Hepatocyte (in vitro differentiated cells): ENCODE results near the gene OPN3. TPM values are rescaled to one million over a fixed set of nuclear protein-coding genes. Genes with fewer than 3 reads are reported as not detected.
"Not testable (repeated sequence)": the region's sequence is repeated elsewhere in the genome, so short reads cannot be mapped to it uniquely, and the experiment has no call there.

Source experiments
- DNase-seq: peaks from one replicate; pipeline ENCODE4 v3.0.0-alpha.2; 2016; ENCODE audit warnings: low spot score
- H2AFZ ChIP-seq: fragments of 200-600 bp; sonication (generic); 2 replicates; pipeline ENCODE4 v1.6.0; 2016; ENCODE audit warnings: antibody characterized with exemption, mild to moderate bottlenecking
- H3K27ac ChIP-seq: fragments of 200-600 bp; sonication (generic); 2 replicates; pipeline ENCODE4 v1.5.1; 2016; ENCODE audit warnings: mild to moderate bottlenecking
- H3K27me3 ChIP-seq: fragments of 200-600 bp; sonication (generic); 2 replicates; pipeline ENCODE4 v1.6.1; 2016
- H3K36me3 ChIP-seq: fragments of 200-600 bp; sonication (generic); replicated peaks from 2 replicates; pipeline ENCODE4 v1.5.1; 2016; ENCODE audit warnings: low read depth; ENCODE audit not compliant: insufficient read depth
- H3K4me1 ChIP-seq: fragments of 200-600 bp; sonication (generic); 2 replicates; pipeline ENCODE4 v1.5.1; 2016; ENCODE audit warnings: mild to moderate bottlenecking, moderate library complexity; ENCODE audit not compliant: insufficient read depth
- H3K4me2 ChIP-seq: fragments of 200-600 bp; sonication (generic); 2 replicates; pipeline ENCODE4 v1.6.0; 2016
- H3K4me3 ChIP-seq: fragments of 200-600 bp; sonication (generic); 2 replicates; pipeline ENCODE4 v1.5.1; 2016; ENCODE audit warnings: mild to moderate bottlenecking
- H3K79me2 ChIP-seq: fragments of 200-600 bp; sonication (generic); 2 replicates; pipeline ENCODE4 v1.6.0; 2017; ENCODE audit warnings: mild to moderate bottlenecking
- H3K9me2 ChIP-seq: fragments of 200-600 bp; sonication (generic); replicated peaks from 2 replicates; pipeline ENCODE4 v1.6.0; 2017; ENCODE audit warnings: mild to moderate bottlenecking; ENCODE audit not compliant: insufficient read depth
- H3K9me3 ChIP-seq: fragments of 200-600 bp; sonication (generic); 2 replicates; pipeline ENCODE4 v1.5.1; 2016; ENCODE audit warnings: low read depth, mild to moderate bottlenecking
- H4K20me1 ChIP-seq: fragments of 200-600 bp; sonication (generic); 2 replicates; pipeline ENCODE4 v1.6.0; 2016; ENCODE audit warnings: mild to moderate bottlenecking; ENCODE audit not compliant: insufficient read depth, poor library complexity, severe bottlenecking
- EZH2 ChIP-seq: fragments of 200-600 bp; sonication (generic); IDR thresholded peaks from 2 replicates; pipeline ENCODE4 v1.6.1; 2016; ENCODE audit warnings: antibody characterized with exemption, mild to moderate bottlenecking, borderline replicate concordance
- EZH2phosphoT487 ChIP-seq: fragments of 200-600 bp; sonication (generic); IDR thresholded peaks from one replicate; pipeline ENCODE4 v1.6.1; 2018; ENCODE audit warnings: antibody characterized with exemption, mild to moderate bottlenecking, low read depth, moderate library complexity; ENCODE audit not compliant: unreplicated experiment, severe bottlenecking
- WGBS: methylation state at CpG from one replicate; pipeline ENCODE4 v1.1.6; 2016; ENCODE audit warnings: low lambda C conversion rate; ENCODE audit errors: missing lambda C conversion rate; 5-methylcytosine and 5-hydroxymethylcytosine counted together
- polyA plus RNA-seq: library from polyadenylated mRNA; unstranded; fragments of >200 nt; fragmentation: Nextera tagmentation; extraction: Ambion mirVana; gene quantifications from 2 replicates; pipeline ENCODE4 v1.2.1, GENCODE V29; 2016
- total RNA-seq: library from RNA; depleted of rRNA; stranded (reverse); fragments of >200 nt; gene quantifications from 2 replicates; pipeline ENCODE4 v1.2.3, GENCODE V29; 2014
- TF ChIP-seq, protein P1 (sequence below): fragments of 200-600 bp; sonication (generic); IDR thresholded peaks from 2 replicates; pipeline ENCODE4 v1.5.1; 2016; ENCODE audit warnings: antibody characterized with exemption, mild to moderate bottlenecking; ENCODE audit not compliant: poor library complexity

Gene OPN3
- total and polyA plus RNA-seq, 2 experiments from 2014 or later: 40.0 to 75.8 TPM

DNA sequence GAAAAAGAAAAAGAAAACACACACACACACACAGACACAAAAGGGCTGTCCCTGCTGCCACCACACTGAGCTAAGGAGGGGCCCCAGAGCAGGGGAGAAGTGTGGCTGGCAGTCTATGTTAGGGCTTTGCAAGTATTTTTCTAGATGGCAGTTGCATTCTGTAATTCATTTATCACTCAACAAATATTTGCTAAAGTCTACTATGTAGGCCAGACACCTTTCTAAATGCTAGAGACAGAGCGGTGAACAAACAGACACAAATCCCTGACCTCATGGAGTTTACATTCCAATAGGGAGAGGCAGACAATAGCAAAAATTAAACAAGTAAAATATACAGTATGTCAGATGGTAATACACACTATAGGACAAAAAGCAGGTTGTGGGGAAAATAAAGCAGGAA lies 32.1 kb upstream of the OPN3 start:
- Histone ChIP-seq H4K20me1 (no peaks in the 10 kb centered on the region), H3K4me3 (no peak overlapping the region), H3K9me2 (no peaks in the 10 kb centered on the region), H3K4me2 (no peak overlapping the region), H2AFZ (no peak overlapping the region), H3K79me2 (no peaks in the 10 kb centered on the region), H3K4me1 (no peaks in the 10 kb centered on the region), H3K9me3 (no peaks in the 10 kb centered on the region), H3K27me3 (no peaks in the 10 kb centered on the region), H3K27ac (no peak overlapping the region), H3K36me3 (no peaks in the 10 kb centered on the region)
- DNase-seq: no peak
- TF ChIP-seq EZH2phosphoT487: no peak
- TF ChIP-seq EZH2: no peak
- TF ChIP-seq, protein P1, sequence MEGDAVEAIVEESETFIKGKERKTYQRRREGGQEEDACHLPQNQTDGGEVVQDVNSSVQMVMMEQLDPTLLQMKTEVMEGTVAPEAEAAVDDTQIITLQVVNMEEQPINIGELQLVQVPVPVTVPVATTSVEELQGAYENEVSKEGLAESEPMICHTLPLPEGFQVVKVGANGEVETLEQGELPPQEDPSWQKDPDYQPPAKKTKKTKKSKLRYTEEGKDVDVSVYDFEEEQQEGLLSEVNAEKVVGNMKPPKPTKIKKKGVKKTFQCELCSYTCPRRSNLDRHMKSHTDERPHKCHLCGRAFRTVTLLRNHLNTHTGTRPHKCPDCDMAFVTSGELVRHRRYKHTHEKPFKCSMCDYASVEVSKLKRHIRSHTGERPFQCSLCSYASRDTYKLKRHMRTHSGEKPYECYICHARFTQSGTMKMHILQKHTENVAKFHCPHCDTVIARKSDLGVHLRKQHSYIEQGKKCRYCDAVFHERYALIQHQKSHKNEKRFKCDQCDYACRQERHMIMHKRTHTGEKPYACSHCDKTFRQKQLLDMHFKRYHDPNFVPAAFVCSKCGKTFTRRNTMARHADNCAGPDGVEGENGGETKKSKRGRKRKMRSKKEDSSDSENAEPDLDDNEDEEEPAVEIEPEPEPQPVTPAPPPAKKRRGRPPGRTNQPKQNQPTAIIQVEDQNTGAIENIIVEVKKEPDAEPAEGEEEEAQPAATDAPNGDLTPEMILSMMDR: no peak
- WGBS: 58% methylated on average over 1 of the region's 1 CpG

DNA sequence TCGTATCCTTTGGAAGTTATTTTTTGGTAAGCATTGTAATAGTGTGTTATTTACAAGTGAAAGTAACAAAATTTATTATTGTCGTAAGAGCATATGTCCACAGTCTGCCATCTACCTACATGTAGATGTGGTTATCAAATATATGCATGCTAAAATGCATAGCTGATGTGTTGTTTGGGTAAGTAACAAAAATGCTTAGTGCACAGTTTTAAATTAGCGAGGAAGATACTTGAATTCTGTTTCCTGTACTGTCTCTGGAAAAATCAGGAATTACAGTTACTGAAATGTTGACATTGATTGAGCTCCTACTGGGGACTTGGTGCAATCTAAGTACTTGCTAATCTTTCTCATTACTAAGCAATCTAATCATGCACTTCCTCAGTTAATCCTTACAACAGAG lies 26.2 kb upstream of the OPN3 start:
- Histone ChIP-seq H3K27me3 (no peaks in the 10 kb centered on the region), H3K4me2 (no peak overlapping the region), H3K79me2 (no peaks in the 10 kb centered on the region), H2AFZ (no peak overlapping the region), H4K20me1 (no peaks in the 10 kb centered on the region), H3K9me2 (no peaks in the 10 kb centered on the region), H3K36me3 (no peaks in the 10 kb centered on the region), H3K4me3 (no peak overlapping the region), H3K9me3 (no peaks in the 10 kb centered on the region), H3K4me1 (no peaks in the 10 kb centered on the region), H3K27ac (no peak overlapping the region)
- TF ChIP-seq EZH2 (no peak), EZH2phosphoT487 (no peak)
- TF ChIP-seq, protein P1: no peak
- no peak for DNase-seq
- 95% methylated on average over 3 of the region's 3 CpGs for WGBS

DNA sequence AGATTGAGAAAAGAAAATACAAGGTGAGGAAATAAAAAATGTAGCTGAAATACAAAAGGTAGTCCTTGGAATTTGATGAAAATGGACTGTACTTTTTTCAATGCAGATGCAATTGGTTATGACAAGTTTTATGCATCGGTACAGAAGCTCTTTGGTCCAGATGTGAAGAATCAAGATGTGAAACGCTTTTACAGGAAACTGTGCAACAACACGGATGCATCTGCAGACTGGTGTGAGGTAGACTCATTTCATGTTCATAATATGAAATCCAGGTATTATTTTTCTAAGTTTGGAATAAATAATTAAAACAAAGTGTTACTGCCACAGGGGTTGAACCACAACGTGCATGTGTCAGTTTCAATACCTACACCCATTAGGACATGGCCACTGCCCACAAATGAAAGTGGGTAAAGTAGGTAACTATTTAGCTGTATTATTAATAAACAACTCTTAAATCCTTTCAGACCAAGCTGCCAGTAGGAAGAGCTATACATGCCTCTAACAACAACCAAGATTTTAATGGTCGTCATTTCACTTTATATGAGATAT lies 20.3 kb upstream of the OPN3 start:
- Histone ChIP-seq H3K4me3 (no peak overlapping the region), H3K36me3 (no peaks in the 10 kb centered on the region), H3K9me3 (no peaks in the 10 kb centered on the region), H3K9me2 (no peaks in the 10 kb centered on the region), H3K4me2 (no peak overlapping the region), H2AFZ (no peak overlapping the region), H3K27me3 (no peaks in the 10 kb centered on the region), H3K27ac (no peak overlapping the region), H3K4me1 (no peaks in the 10 kb centered on the region), H3K79me2 (no peaks in the 10 kb centered on the region), H4K20me1 (no peaks in the 10 kb centered on the region)
- WGBS: 88% methylated on average over 5 of the region's 5 CpGs
- TF ChIP-seq EZH2 (no peak), EZH2phosphoT487 (no peak)
- TF ChIP-seq, protein P1: no peak
- no peak for DNase-seq

DNA sequence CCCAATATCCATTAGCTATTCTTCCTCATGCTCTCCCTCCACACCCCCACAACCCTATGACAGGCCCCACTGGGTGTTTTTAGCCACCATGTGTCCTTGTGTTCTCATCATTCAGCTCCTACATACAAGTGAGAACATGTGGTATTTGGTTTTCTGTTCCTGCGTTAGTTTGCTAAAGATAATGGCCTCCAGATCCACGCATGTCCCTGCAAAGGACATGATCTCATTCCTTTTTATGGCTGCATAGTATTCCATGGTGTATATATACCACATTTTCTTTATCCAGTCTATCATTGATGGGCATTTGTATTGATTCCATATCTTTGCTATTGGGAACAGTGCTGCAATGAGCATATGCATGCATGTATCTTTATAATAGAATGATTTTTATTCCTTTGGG lies 18.8 kb upstream of the OPN3 start:
- not testable (repeated sequence) for H3K9me3 ChIP-seq, H3K27me3 ChIP-seq, H3K36me3 ChIP-seq, H3K4me1 ChIP-seq, H4K20me1 ChIP-seq, H3K4me3 ChIP-seq, H3K9me2 ChIP-seq, H3K27ac ChIP-seq, H3K79me2 ChIP-seq, H2AFZ ChIP-seq, DNase-seq, H3K4me2 ChIP-seq
- 91% methylated on average over 2 of the region's 2 CpGs for WGBS
